PFSK-1 (cell line): ENCODE data around the gene GRB10.

Experiments used
- FOXP2 ChIP-seq: optimal IDR thresholded peaks from 2 replicates; pipeline ENCODE3; 2011; ENCODE audit warnings: borderline replicate concordance, control low read depth, inconsistent platforms; ENCODE audit not compliant: insufficient read depth; ENCODE audit errors: extremely low read length, extremely low read depth
- POLR2AphosphoS5 ChIP-seq: IDR thresholded peaks from 2 replicates; pipeline ENCODE4 v1.6.1; 2012; ENCODE audit warnings: low read depth, mild to moderate bottlenecking, control low read depth, low read length, moderate library complexity
- REST ChIP-seq, 2 experiments: IDR thresholded peaks; 2 replicates each; pipeline versions ENCODE4 v1.6.1 to v1.8.0; 2011 to 2012; ENCODE audit warnings: low read depth in 2 of 2, low read length in 2 of 2, control low read depth in 1 of 2, inconsistent platforms in 1 of 2, mild to moderate bottlenecking in 1 of 2, moderate library complexity in 1 of 2; ENCODE audit not compliant: insufficient read depth in 1 of 2
- TAF1 ChIP-seq: IDR thresholded peaks from 2 replicates; pipeline ENCODE4 v1.6.1; 2012; ENCODE audit warnings: low read length, control low read depth, borderline replicate concordance; ENCODE audit not compliant: insufficient read depth

GRCh38 chr7:50562136-50562535 is 220.6 kb downstream of the GRB10 start:
- no peak for TF ChIP-seq REST (IDR thresholded peaks at IDR 0.05; ENCODE audit: insufficient read depth in 1 of 2, low read depth in 2 of 2, low read length in 2 of 2)
- no peak for TF ChIP-seq TAF1
- TF ChIP-seq POLR2AphosphoS5: no peak
- TF ChIP-seq FOXP2: no peak
